ENCODE measurements around the gene PTPN11. TPM values are rescaled to one million over a fixed set of nuclear protein-coding genes. Genes with fewer than 3 reads are reported as not detected.

Gene PTPN11
- polyA plus RNA-seq = 56.0 to 95.3 TPM (median 82.6 TPM) in 3 replicates
- polyA plus RNA-seq (2011; ENCODE audit: low read depth) = 109 TPM
- polyA plus RNA-seq (2011; cell fraction: cytosol; rRNA removed) = 63.8 and 95.7 TPM in 2 replicates
- polyA plus RNA-seq (2011; cell fraction: nucleus; rRNA removed) = 50.7 and 67.6 TPM in 2 replicates
- polyA plus RNA-seq (2012; ENCODE audit: low replicate concordance) = 40.8 and 79.8 TPM in 2 replicates
- 41.5 to 129 TPM (median 76.0 TPM) in 3 replicates for polyA minus RNA-seq
- 92.7 TPM for polyA minus RNA-seq (2011; cell fraction: cytosol; rRNA and poly(A)+ RNA removed)
- polyA minus RNA-seq (2011; cell fraction: nucleus; rRNA and poly(A)+ RNA removed) = 38.1 and 83.2 TPM in 2 replicates

DNA sequence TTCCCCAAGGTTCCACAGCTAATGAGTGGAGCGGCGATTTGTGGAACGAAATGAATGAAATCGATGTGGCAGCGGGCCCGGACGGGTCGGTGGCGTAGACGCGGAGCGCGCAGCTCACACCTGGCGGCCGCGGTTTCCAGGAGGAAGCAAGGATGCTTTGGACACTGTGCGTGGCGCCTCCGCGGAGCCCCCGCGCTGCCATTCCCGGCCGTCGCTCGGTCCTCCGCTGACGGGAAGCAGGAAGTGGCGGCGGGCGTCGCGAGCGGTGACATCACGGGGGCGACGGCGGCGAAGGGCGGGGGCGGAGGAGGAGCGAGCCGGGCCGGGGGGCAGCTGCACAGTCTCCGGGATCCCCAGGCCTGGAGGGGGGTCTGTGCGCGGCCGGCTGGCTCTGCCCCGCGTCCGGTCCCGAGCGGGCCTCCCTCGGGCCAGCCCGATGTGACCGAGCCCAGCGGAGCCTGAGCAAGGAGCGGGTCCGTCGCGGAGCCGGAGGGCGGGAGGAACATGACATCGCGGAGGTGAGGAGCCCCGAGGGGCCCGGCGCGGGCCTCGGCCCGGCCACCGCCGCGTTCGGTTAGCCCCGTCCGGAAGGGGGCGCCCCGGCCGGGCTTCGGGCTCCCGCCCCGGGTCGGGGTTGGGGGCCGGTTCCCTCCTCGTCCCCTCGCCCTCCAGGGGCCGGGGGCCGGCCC lies at the start of gene PTPN11:
TSS of gene PTPN11 (plus strand) at position 340 of the 689 bp plus-strand sequence. CDS start at position 505, 165 bp downstream.
- Histone ChIP-seq H3K9me1 (ENCODE audit: control insufficient read depth, extremely low read depth, insufficient read depth, low read length) (no peaks in the 10 kb centered on the region), H3K36me3 (ENCODE audit: control insufficient read depth in 2 of 2, extremely low read depth in 1 of 2, insufficient read depth in 2 of 2, low read length in 2 of 2) (no peaks in the 10 kb centered on the region), H3K27me3 (ENCODE audit: control insufficient read depth, extremely low read depth, insufficient read depth, low read length) (no peaks in the 10 kb centered on the region), H3K4me3 (ENCODE audit: control insufficient read depth in 2 of 3, extremely low read depth in 1 of 3, insufficient read depth in 2 of 3, low read depth in 1 of 3, low read length in 3 of 3) (peak within 1 kb of the TSS; percentile 90 to 95 (median 94)), H3K27ac (ENCODE audit: control insufficient read depth, insufficient read depth, low read length) (peak within 1 kb of the TSS; percentile 88), H3K4me2 (ENCODE audit: control insufficient read depth, extremely low read depth, insufficient read depth, low read depth, low read length) (peak within 1 kb of the TSS; percentile 91), H2AFZ (ENCODE audit: control insufficient read depth, low read length) (peak within 1 kb of the TSS; percentile 95), H4K20me1 (ENCODE audit: control insufficient read depth, extremely low read depth, insufficient read depth, low read length) (no peaks in the 10 kb centered on the region), H3K4me1 (ENCODE audit: control insufficient read depth, extremely low read depth, insufficient read depth, low read length) (peaks cover 10% of the 10 kb centered on the region), H3K79me2 (ENCODE audit: control insufficient read depth, insufficient read depth, low read length) (peaks cover 48% of the 10 kb centered on the region), H3K9me3 (ENCODE audit: control insufficient read depth, low read depth, low read length) (no peaks in the 10 kb centered on the region), H3K9ac (ENCODE audit: control insufficient read depth, extremely low read depth, insufficient read depth, low read length) (peak within 1 kb of the TSS; percentile 82)
- DNase-seq (ENCODE audit: low read depth, low spot score) (no peak), FAIRE-seq (no peak)
- no peak for TF ChIP-seq EZH2 (IDR thresholded peaks at IDR 0.05; ENCODE audit: low read length)
- TF ChIP-seq, protein P1, sequence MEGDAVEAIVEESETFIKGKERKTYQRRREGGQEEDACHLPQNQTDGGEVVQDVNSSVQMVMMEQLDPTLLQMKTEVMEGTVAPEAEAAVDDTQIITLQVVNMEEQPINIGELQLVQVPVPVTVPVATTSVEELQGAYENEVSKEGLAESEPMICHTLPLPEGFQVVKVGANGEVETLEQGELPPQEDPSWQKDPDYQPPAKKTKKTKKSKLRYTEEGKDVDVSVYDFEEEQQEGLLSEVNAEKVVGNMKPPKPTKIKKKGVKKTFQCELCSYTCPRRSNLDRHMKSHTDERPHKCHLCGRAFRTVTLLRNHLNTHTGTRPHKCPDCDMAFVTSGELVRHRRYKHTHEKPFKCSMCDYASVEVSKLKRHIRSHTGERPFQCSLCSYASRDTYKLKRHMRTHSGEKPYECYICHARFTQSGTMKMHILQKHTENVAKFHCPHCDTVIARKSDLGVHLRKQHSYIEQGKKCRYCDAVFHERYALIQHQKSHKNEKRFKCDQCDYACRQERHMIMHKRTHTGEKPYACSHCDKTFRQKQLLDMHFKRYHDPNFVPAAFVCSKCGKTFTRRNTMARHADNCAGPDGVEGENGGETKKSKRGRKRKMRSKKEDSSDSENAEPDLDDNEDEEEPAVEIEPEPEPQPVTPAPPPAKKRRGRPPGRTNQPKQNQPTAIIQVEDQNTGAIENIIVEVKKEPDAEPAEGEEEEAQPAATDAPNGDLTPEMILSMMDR (optimal IDR thresholded peaks at IDR 0.05 in 1 of 3, IDR thresholded peaks at IDR 0.05 in 1 of 3, conservative IDR thresholded peaks at IDR 0.05 in 1 of 3; ENCODE audit: extremely low read depth in 1 of 3, insufficient read depth in 2 of 3, low read length in 3 of 3) = peak in 2 of 3 experiments; percentile 26 to 28
- dilution Hi-C loops (cut with MboI; ENCODE audit: extremely low pct_ligation_motif_present, low sequenced_read_pairs) = no loop called here

- Histone ChIP-seq H3K9me1 (ENCODE audit: control insufficient read depth, extremely low read depth, insufficient read depth, low read length) (no peaks in the 10 kb centered on the region), H3K79me2 (ENCODE audit: control insufficient read depth, insufficient read depth, low read length) (peaks cover 44% of the 10 kb centered on the region), H3K4me1 (ENCODE audit: control insufficient read depth, extremely low read depth, insufficient read depth, low read length) (no peaks in the 10 kb centered on the region), H3K4me2 (ENCODE audit: control insufficient read depth, extremely low read depth, insufficient read depth, low read depth, low read length) (no peak overlapping the region), H3K27me3 (ENCODE audit: control insufficient read depth, extremely low read depth, insufficient read depth, low read length) (no peaks in the 10 kb centered on the region), H3K27ac (ENCODE audit: control insufficient read depth, insufficient read depth, low read length) (no peak overlapping the region), H2AFZ (ENCODE audit: control insufficient read depth, low read length) (no peak overlapping the region), H3K36me3 (ENCODE audit: control insufficient read depth in 2 of 2, extremely low read depth in 1 of 2, insufficient read depth in 2 of 2, low read length in 2 of 2) (no peaks in the 10 kb centered on the region), H3K9ac (ENCODE audit: control insufficient read depth, extremely low read depth, insufficient read depth, low read length) (no peak overlapping the region), H4K20me1 (ENCODE audit: control insufficient read depth, extremely low read depth, insufficient read depth, low read length) (no peaks in the 10 kb centered on the region), H3K9me3 (ENCODE audit: control insufficient read depth, low read depth, low read length) (no peaks in the 10 kb centered on the region), H3K4me3 (ENCODE audit: control insufficient read depth in 2 of 3, extremely low read depth in 1 of 3, insufficient read depth in 2 of 3, low read depth in 1 of 3, low read length in 3 of 3) (no peak overlapping the region)
- DNase-seq (ENCODE audit: low read depth, low spot score) (no peak), FAIRE-seq (no peak)
- TF ChIP-seq, protein P1 (optimal IDR thresholded peaks at IDR 0.05 in 1 of 3, IDR thresholded peaks at IDR 0.05 in 1 of 3, conservative IDR thresholded peaks at IDR 0.05 in 1 of 3; ENCODE audit: extremely low read depth in 1 of 3, insufficient read depth in 2 of 3, low read length in 3 of 3) = no peak
- no peak for TF ChIP-seq EZH2 (IDR thresholded peaks at IDR 0.05; ENCODE audit: low read length)
- dilution Hi-C loops (cut with MboI; ENCODE audit: extremely low pct_ligation_motif_present, low sequenced_read_pairs) = no loop called here
Measured at GRCh38 chr12:112370199-112370598, 48.5 kb upstream of the PTPN11 start.
